GM12878 (cell line): ENCODE results near the gene SERPINB6. TPM values are rescaled to one million over a fixed set of nuclear protein-coding genes. Genes with fewer than 3 reads are reported as not detected.

Source experiments
- ATAC-seq: fragments of 200-7000 bp; cut with Tn5 transposase; 3 replicates; pipeline ENCODE4 v1.9.1; 2020; ENCODE audit warnings: mild to moderate bottlenecking, moderate library complexity
- BruUV-seq: library from RNA; stranded (reverse); fragments of 400-500 nt; replicated peaks from 2 replicates; lab custom pipeline; 2021; lab: Mats Ljungman, UMichigan
- CTCF ChIA-PET: fragments of 300-600 bp; sonication (Branson Sonifier 250); formaldehyde crosslinking; extraction: SDS; loops from one replicate; lab custom pipeline; 2021; ENCODE audit warnings: inconsistent platforms; lab: Yijun Ruan, JAX
- POLR2A ChIA-PET: fragments of 350-600 bp; formaldehyde crosslinking; extraction: SDS; loops from one replicate; lab custom pipeline; 2021; ENCODE audit warnings: inconsistent platforms; lab: Charles Lee
- RAD21 ChIA-PET: fragments of 300-600 bp; sonication (Branson Sonifier 250); formaldehyde crosslinking; loops from one replicate; lab custom pipeline; 2023; ENCODE audit warnings: antibody characterized with exemption; ENCODE audit not compliant: unreplicated experiment; lab: Charles Lee
- SMC1A ChIA-PET: fragments of 300-600 bp; sonication (Branson Sonifier 250); formaldehyde crosslinking; loops from one replicate; lab custom pipeline; 2023; ENCODE audit not compliant: unreplicated experiment, uncharacterized antibody; lab: Charles Lee
- DNase-seq: peaks from one replicate; pipeline ENCODE4 v3.0.0-alpha.2; 2011; ENCODE audit warnings: low read depth, low spot score
- FAIRE-seq: peaks from 3 replicates; lab custom pipeline; 2011; peaks lifted over from hg19 to GRCh38; lab: Jason Lieb, UNC
- H2AFZ ChIP-seq: 2 replicates; pipeline ENCODE4 v1.6.0; 2011; ENCODE audit warnings: low read depth, low read length, control low read depth; ENCODE audit not compliant: control insufficient read depth
- H3K27ac ChIP-seq: 2 replicates; pipeline ENCODE4 v1.5.1; 2011; ENCODE audit warnings: control low read depth; ENCODE audit not compliant: control insufficient read depth, insufficient read depth
- H3K27me3 ChIP-seq, 2 experiments: replicated peaks in 1 of 2; 2 replicates each; pipeline versions ENCODE4 v1.6.0 to v1.6.1; 2011; ENCODE audit warnings: low read length in 1 of 2; ENCODE audit not compliant: control insufficient read depth in 2 of 2, insufficient read depth in 2 of 2
- H3K36me3 ChIP-seq, 2 experiments: 2 replicates each; pipeline ENCODE4 v1.5.1; 2011; ENCODE audit warnings: low read length in 1 of 2; ENCODE audit not compliant: control insufficient read depth in 2 of 2, insufficient read depth in 2 of 2
- H3K4me1 ChIP-seq: 2 replicates; pipeline ENCODE4 v1.6.1; 2011; ENCODE audit warnings: mild to moderate bottlenecking, low read length, moderate library complexity, mixed read lengths; ENCODE audit not compliant: control insufficient read depth, insufficient read depth
- H3K4me2 ChIP-seq: 2 replicates; pipeline ENCODE4 v1.6.0; 2011; ENCODE audit warnings: control low read depth; ENCODE audit not compliant: control insufficient read depth, insufficient read depth
- H3K4me3 ChIP-seq: fragments of 200-600 bp; sonication (generic); 2 replicates; pipeline ENCODE4 v1.5.1; 2016
- H3K79me2 ChIP-seq: 2 replicates; pipeline ENCODE4 v1.6.0; 2011; ENCODE audit warnings: low read length; ENCODE audit not compliant: control insufficient read depth, insufficient read depth
- H3K9ac ChIP-seq: 2 replicates; pipeline ENCODE4 v1.8.0; 2011; ENCODE audit warnings: low read length, control low read depth, mixed read lengths; ENCODE audit not compliant: control insufficient read depth, insufficient read depth
- H3K9me3 ChIP-seq: replicated peaks from 3 replicates; pipeline ENCODE4 v1.5.1; 2011; ENCODE audit warnings: mild to moderate bottlenecking, low read length; ENCODE audit not compliant: control insufficient read depth, insufficient read depth
- H4K20me1 ChIP-seq: 2 replicates; pipeline ENCODE4 v1.6.0; 2011; ENCODE audit not compliant: control insufficient read depth, insufficient read depth
- IRF4 ChIP-seq: IDR thresholded peaks from 2 replicates; pipeline ENCODE4 v1.6.1; 2011; ENCODE audit warnings: low read depth, low read length
- KDM1A ChIP-seq: fragments of 200-600 bp; sonication (generic); IDR thresholded peaks from 2 replicates; pipeline ENCODE4 v1.6.1; 2016; ENCODE audit warnings: borderline replicate concordance
- MEF2B ChIP-seq: fragments of 450-650 bp; IDR thresholded peaks from 2 replicates; pipeline ENCODE4 v1.6.1; 2018; ENCODE audit warnings: mild to moderate bottlenecking, moderate library complexity; ENCODE audit not compliant: partially characterized antibody, poor library complexity, severe bottlenecking
- MTA3 ChIP-seq: IDR thresholded peaks from 2 replicates; pipeline ENCODE4 v1.6.1; 2012; ENCODE audit warnings: low read length, inconsistent platforms, borderline replicate concordance
- NFYB ChIP-seq: IDR thresholded peaks from 2 replicates; pipeline ENCODE4 v1.6.1; 2011; ENCODE audit warnings: low read depth, mild to moderate bottlenecking, low read length, improper control_type of control experiment, moderate library complexity; ENCODE audit not compliant: insufficient read depth
- NRF1 ChIP-seq: conservative IDR thresholded peaks from 2 replicates; pipeline ENCODE4 v1.6.1; 2011; ENCODE audit warnings: mild to moderate bottlenecking, low read depth, low read length, improper control_type of control experiment
- RAD51 ChIP-seq: fragments of 450-650 bp; IDR thresholded peaks from 2 replicates; pipeline ENCODE4 v1.6.1; 2016; ENCODE audit warnings: moderate library complexity, mild to moderate bottlenecking, inconsistent platforms
- REST ChIP-seq: IDR thresholded peaks from 2 replicates; pipeline ENCODE4 v1.6.1; 2012; ENCODE audit warnings: mild to moderate bottlenecking, low read depth, low read length
- RFX5 ChIP-seq: IDR thresholded peaks from 2 replicates; pipeline ENCODE4 v1.6.1; 2011; ENCODE audit warnings: low read depth, low read length, improper control_type of control experiment
- SMARCA5 ChIP-seq: fragments of 450-650 bp; IDR thresholded peaks from 2 replicates; pipeline ENCODE4 v1.6.1; 2017; ENCODE audit warnings: mild to moderate bottlenecking
- SP1 ChIP-seq: IDR thresholded peaks from one replicate; pipeline ENCODE4 v1.6.1; 2011; ENCODE audit warnings: low read depth, low read length
- ZNF217 ChIP-seq: fragments of 450-650 bp; IDR thresholded peaks from 2 replicates; pipeline ENCODE4 v1.6.1; 2017; ENCODE audit warnings: antibody characterized with exemption, mild to moderate bottlenecking
- WGBS: methylation state at CpG from one replicate; pipeline ENCODE4 v1.1.6; 2016; ENCODE audit warnings: low lambda C conversion rate; ENCODE audit not compliant: insufficient replicate concordance, insufficient coverage; ENCODE audit errors: missing lambda C conversion rate; 5-methylcytosine and 5-hydroxymethylcytosine counted together
- in situ Hi-C: fragments of 300-500 bp; cut with MboI; formaldehyde crosslinking; loops from 9 replicates; pipeline ENCODE4 v1.14.3; 2018; ENCODE audit warnings: mixed read lengths
- intact Hi-C: fragments of 100-400 bp; cut with micrococcal nuclease; formaldehyde crosslinking; loops from one replicate; pipeline ENCODE4 v1.14.2; 2022; ENCODE audit not compliant: unreplicated experiment
- polyA plus RNA-seq, 11 experiments: library from polyadenylated mRNA; depleted of rRNA in 4 of 11; unstranded in 6 of 11; stranded (reverse) in 5 of 11; fragments of >200 nt; fragmentation: Nextera tagmentation in 4 of 11; fragmentation: Illumina TruSeq in 1 of 11; extraction: Ambion mirVana in 4 of 11; extraction: Trizol in 1 of 11; gene quantifications; 1 replicate in 1 of 11; 2 replicates in 10 of 11; pipeline versions ENCODE4 v1.2.1 to v1.2.3, GENCODE V29; 2011 to 2016; ENCODE audit warnings: inconsistent platforms in 2 of 11, missing spikeins in 2 of 11, low read depth in 1 of 11
- total RNA-seq, 4 experiments: library from RNA; depleted of rRNA in 3 of 4; stranded (reverse); fragments of >200 nt in 3 of 4; fragmentation: Illumina TruSeq in 1 of 4; extraction: Trizol in 1 of 4; gene quantifications; 2 replicates each; pipeline versions ENCODE4 v1.2.1 to v1.2.3, GENCODE V29; 2013 to 2021

Gene SERPINB6
- total and polyA plus RNA-seq, 10 of the 15 experiments (the other 5 are each of a cell fraction or from before 2014, with no cell fraction given): 0.37 to 2.2 (median 0.68) TPM; not detected in 1

- H3K4me2 ChIP-seq: no peak overlapping the region
- CTCF ChIA-PET: interaction anchor here (0.9 to 1.7 kb wide), 2 partner anchors 27 to 118 kb away, joined by 3 to 5 read pairs; no protein-coding TSS in a partner anchor
Observed at GRCh38 chr6:2979819-2980464, 8.6 kb upstream of the SERPINB6 start.

More at GRCh38 chr6:2979819-2980464, 8.6 kb upstream of the SERPINB6 start:
- no peaks in the 10 kb centered on the region for H3K36me3 ChIP-seq
- no TSS peak for BruUV-seq
- no peaks in the 10 kb centered on the region for H4K20me1 ChIP-seq
- no peak overlapping the region for H3K27ac ChIP-seq
- H2AFZ ChIP-seq: no peak overlapping the region
- no peak for TF ChIP-seq MTA3
- TF ChIP-seq KDM1A: no peak
- TF ChIP-seq SMARCA5: no peak
- no peak for TF ChIP-seq RFX5
- TF ChIP-seq IRF4: no peak
- TF ChIP-seq NFYB: no peak
- TF ChIP-seq SP1: no peak
- no peak for TF ChIP-seq REST
- no peak for TF ChIP-seq ZNF217
- TF ChIP-seq MEF2B: no peak
- TF ChIP-seq NRF1: no peak
- no peak for TF ChIP-seq RAD51
- ChIA-PET SMC1A (interaction anchor here (0.6 kb wide), 1 partner anchor 77 kb away, joined by 3 read pairs; no protein-coding TSS in a partner anchor), RAD21 (no interaction called here), POLR2A (no interaction called here)
- peaks cover 2 to 7% of the 10 kb centered on the region in 2 experiments; a peak in 3 of 4 replicates for H3K27me3 ChIP-seq
- H3K9ac ChIP-seq: no peak overlapping the region
- in situ Hi-C loops (no loop called here), intact Hi-C loops (no loop called here)
- H3K4me1 ChIP-seq: no peaks in the 10 kb centered on the region
- H3K4me3 ChIP-seq: no peak overlapping the region
- no peak for ATAC-seq
- H3K9me3 ChIP-seq: no peaks in the 10 kb centered on the region; the same call in 2 of the 3 replicates
- no peak for FAIRE-seq
- no peak for DNase-seq
- 43% methylated on average over 2 of the region's 2 CpGs for WGBS
- no peaks in the 10 kb centered on the region for H3K79me2 ChIP-seq
